HG02981 (cell line): Measurements from ENCODE around the gene KLHL3.
"Not testable (repeated sequence)": the region's sequence is repeated elsewhere in the genome, so short reads cannot be mapped to it uniquely, and the experiment has no call there.

Source experiments
- ATAC-seq: cut with Tn5 transposase; IDR thresholded peaks from one replicate; pipeline ENCODE4 v1.9.1; 2021; ENCODE audit warnings: mild to moderate bottlenecking, moderate library complexity; ENCODE audit not compliant: unreplicated experiment

KLHL3 gene

DNA sequence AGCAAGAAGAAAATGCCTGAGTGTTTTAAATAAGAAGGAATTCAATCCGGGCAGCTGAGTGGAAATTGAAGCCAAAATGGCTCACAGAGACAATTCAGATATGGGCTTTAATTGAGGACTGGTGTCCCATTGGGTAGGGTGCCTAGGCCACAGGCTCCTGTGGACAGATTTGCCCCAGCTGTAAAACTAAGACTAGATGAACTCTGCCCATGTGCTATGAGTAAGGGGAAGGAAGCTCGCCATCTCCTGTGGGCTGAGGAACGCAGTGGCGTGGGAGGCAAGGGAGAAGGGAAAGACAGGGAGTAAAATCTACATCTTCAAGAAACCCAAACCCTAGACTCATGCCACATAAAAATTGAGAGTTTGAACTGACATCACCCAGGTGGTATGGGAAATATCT lies 66.1 kb downstream of the KLHL3 start:
- no peak for ATAC-seq

DNA sequence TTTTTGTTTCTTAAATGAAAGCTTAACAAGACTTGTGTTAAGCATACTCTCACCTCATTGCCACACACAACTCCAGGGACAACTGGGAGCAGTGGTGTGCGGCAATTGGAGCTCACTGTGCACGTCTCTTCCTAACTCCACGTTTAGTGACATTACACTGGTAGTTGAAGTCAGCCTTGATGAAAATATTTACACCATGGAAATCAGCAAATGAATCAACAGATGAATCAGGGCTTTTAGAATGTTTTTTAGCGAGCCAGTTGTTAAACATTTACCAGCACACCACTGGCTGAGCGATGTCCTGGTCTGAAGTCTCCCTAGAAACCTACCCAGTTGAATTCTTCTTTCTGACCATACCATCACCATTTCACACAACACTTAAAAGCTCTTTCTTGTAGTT lies 67.3 kb downstream of the KLHL3 start:
- ATAC-seq = no peak

DNA sequence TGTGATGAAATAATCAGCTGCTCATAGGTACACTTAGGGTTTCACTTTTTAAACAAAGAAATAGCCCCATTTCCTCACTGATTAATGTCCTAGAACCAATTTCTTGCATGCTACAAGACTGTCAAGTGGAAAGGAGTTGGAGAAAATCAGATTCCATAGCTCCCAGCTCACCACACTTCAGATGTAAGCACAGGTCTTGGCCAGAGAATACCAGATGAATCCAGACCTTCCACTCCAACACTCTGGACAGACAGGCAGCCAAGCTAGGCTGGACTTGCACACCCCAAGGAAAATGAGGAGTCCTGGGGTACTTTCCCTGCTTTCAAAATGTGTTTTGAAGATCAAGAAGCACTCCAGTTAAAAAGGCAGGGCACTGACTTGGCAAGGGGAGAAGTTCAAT lies 68.5 kb downstream of the KLHL3 start:
- ATAC-seq = no peak

DNA sequence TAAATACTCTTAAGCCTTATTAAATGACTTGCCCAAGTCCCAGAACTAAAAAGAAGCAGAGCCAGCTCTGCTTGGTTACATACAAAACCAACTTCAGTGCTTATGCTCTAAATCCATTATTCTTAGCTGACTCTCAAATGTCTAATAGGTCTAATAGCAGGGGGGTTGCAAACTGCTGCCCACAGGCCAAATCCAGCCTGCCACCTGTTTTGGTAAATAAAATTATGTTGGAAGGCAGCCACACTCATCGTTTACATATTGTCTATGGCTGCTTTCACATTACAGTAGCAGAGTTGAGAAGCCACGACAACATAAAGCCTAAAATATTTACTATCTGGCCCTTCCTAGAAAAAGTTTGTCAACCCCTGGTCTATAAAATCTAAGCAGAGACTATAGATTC lies 69.0 kb downstream of the KLHL3 start:
- ATAC-seq = no peak

DNA sequence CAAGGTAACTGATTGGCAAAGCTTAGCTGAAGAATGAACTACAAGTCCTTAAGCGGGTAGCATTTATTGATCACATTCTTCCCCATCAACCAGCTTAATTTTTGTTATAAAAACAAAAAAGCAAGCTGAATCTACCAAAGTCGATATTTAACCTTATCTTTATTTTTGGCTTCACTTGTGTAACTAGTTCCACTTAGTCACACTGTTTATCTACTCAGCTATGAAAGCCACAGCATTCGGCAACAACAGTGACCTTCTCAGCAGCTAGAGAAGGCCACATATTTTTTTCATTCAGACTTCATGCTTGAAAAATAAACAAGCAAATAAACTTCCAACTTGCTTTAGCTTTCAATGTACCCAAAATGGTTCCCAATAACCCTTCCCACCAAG lies 69.4 kb downstream of the KLHL3 start:
- ATAC-seq = peak; percentile 32

DNA sequence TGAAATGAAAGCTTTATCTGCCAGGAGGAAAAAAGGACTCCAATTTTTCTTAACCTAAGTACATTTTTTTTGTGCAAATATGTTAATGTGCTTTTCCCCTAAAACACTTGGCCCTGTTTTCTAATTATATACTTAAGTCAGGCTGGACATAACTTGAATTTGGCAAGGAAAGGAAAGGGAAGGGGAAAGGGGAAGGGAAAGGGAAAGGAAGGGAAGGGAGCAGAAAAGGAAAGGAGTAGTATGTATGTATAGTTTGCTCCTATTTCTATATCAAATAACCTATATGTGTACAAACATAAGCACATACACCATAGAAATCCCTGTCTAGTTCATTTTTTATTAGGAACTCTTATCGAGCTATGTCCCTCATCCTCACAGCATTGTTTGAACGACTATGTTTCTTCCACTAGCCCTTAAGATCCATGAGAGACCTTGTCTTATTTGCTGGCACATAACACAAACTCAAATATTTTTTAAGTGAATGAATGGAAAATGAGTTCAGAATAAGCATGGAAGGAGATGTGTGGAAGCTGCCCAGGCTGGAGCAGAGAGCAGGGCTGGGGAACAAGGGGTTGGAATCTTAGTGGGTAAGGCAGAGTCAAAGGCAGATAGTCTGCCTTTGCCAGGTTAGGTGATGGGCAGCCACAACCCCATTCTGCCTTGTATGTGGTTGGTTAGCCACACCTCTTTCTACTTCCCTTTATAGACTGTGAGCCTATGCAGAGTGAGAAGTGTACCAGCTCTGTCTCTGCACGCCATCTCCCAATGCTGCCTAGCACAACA lies 70.0 kb downstream of the KLHL3 start:
- peak; percentile 100 for ATAC-seq

DNA sequence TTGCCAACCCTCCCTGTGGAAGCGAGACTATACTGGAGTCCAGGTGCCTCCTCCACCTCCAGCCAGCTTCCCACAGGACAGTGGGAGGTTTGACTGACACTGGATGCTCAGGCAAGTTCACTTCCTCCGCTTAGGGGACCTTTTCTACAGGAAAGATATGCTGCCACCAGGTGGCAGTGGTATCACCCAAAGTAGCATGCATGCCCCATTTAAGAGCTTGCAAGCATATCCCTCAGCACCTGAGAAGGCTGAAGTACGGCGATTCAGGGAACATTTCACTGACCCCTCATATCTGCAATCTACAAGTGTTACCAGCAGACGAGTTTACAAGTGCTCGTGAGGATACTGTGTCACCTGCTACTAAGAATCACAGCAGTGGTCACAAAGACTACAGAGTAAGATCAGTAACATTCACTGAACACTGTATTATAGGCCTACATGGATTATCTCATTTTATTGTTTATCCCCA lies 75.5 kb downstream of the KLHL3 start:
- peak; percentile 88 for ATAC-seq

DNA sequence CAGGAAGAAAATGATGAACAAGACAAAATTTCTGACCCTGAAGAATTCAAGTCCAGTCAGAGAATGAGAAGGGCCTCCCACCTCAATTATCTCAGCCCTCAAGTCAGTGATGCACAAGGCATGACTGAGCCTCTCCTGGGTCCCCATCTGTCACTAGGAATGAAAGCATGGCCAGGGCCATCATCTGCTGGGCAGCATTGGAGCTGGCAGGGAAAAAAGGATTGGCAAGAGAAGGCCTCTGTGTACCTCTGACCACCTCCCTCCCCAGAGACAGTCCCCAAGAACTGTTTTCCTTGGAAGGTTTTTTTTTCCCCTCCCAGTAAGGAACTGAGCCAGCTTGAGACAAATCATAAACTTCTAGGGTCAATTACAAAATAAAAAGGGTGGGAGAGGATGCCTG lies 76.7 kb downstream of the KLHL3 start:
- no peak for ATAC-seq

DNA sequence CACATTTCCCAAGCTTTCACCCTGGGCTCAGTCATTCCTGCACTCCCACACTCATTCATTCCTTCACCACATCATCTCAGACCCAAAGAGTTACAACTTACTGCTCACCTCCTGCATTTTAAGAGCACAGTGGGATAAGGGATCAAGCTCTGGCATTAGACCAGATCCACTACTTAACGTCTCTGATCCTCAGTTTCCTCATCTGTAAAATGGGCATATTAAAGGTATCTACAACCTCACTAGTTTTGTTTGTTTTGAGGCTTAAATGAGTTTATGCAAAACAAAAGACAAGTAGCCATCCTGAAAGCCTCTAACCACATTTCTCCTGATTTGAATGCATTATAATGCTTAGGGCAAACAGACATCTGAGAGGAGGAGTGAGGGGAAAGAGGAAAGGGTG lies 77.6 kb downstream of the KLHL3 start:
- no peak for ATAC-seq

DNA sequence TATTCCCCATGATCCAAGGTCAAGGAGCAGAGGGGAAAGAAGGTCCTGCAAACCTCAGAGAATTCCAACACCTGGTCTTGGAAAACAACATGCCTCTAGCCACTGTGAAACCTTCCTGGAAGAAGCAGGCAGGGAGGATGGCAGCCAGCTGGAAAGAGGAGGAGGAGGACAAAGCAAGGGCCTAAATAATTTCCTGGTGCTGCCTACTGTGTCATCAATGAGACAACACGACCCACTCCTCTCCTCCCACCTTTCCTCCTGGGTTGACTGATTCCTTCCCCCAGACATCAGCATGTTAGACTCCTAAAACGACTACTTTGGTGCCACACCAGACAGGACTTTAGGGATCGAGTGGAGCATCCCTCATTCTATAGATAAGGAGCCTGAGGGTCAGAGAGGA lies 78.8 kb downstream of the KLHL3 start:
- ATAC-seq = no peak

DNA sequence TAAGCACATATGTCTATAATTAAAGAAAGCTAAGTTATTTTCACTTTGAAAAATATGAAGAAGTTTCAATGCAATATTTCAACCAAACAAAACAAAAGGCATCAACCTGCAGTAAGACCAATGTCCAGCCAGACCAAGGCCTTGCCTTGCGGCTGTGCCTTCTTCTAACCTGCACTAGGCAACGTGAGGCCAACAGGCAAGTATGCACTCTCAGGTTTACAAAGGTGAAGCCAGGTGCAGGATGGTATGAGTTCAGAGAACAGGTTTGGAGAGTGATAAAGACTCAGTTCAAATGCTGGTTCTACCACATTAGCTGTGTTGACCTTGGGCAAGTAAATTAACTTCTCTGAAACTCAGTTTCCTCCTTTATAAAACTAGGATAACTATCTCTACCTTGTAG lies 79.3 kb downstream of the KLHL3 start:
- ATAC-seq = no peak

DNA sequence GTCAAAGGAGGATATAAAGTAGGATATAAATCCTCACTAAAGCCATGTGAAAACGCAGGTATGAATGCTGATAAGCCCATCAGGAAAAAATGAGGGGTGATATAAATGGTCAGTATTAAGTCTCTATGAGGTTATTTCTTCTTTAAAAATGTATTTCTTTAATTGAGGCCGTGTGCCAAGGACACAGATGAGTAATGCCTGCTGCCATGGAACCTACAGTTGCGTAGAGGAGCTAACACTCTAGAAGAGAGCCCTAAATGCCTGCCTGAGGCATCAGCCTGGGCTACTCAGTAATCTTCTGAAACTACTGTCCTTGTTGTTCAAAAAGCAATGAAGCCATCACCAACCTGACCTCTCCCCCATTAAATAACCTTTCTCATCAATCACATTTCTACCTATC lies 84.9 kb downstream of the KLHL3 start:
- ATAC-seq = no peak

DNA sequence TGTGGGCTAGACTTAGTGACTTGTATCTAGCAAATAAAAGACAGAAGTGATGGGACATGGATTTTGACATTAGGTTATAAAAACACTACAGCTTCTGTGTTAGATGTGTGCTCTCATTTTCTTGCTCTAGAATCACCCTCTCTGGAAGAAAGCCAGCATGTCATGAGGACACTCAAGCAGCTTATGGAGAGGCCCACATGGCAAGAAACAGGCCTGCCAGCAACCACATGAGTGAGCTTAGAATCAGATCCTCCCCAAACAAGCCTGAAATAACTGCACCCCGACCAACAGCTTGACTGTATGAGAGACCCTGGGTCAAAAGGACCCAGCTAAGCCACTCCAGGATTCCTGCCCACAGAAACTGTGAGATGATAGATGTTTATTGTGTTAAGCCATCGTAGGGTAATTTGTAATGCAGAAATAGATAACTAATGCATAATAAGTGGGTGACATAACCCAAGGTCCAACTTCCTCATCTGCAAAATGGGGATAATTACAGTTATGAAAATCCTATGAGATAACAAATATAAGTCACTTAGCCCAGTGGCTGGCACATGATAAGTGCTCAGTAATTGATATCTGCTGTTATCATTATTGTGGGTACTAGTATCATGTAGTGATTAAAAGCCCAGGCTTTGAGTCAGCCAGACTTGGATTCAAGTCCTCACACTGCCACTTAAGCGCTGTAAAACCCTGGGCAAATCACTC lies 86.5 kb downstream of the KLHL3 start:
- no peak for ATAC-seq

DNA sequence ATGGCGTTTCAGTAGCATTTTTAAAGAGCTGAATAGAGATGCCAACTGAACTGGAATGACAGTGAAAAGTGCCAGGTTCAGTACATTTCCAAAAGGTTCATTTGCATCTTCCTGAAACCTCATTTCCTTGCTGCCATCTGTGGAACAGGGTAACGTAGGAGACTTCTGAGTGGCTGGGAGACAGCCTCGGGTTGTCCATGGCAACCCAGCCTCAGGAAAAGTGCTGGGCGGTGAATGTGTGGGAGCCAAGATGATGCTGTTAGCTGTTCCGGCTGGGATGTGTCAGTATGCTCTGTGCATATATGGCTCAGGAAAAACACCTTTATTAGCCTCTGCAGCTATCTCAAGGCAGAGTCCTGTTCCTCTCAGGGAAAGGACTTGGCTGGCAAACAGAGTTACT lies 87.5 kb downstream of the KLHL3 start:
- ATAC-seq = no peak

DNA sequence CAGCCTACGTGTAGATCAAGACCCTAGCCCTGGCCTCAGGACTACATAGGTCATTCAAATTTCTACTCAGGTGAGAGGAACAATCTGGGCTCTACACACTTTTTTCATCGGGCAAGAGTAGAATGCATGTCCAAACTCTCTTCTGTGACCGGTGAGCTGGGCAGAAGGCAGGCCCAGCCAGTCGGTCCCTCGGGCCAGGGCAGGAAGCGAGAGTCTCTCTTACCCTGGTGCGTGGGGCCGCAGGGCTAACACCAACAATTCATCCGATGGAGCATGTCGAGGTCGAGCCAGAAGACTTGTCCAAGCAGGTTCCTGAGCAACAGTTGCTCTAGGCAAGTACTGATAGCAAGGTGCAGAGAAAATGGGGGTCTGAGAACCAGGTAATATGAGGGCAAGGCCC lies 88.5 kb downstream of the KLHL3 start:
- no peak for ATAC-seq

DNA sequence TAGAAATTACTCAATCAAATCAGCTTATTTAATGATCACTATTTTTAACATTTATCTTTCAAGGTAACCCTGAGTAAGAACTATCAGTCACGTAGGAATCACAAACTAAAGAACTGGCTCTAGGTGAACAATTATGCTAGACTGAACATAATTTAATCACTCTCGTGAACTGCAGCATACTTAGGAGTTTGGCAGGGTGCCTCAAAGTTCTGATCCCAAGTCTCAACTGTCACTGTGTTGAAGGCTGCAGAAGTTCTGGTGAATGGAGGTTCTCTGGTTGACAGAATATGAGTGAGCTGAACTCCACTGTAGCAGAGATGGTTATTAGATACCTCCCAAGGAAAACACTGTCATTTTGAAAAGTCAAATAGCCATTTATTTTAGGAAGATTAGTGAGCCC lies 89.1 kb downstream of the KLHL3 start:
- ATAC-seq = no peak

DNA sequence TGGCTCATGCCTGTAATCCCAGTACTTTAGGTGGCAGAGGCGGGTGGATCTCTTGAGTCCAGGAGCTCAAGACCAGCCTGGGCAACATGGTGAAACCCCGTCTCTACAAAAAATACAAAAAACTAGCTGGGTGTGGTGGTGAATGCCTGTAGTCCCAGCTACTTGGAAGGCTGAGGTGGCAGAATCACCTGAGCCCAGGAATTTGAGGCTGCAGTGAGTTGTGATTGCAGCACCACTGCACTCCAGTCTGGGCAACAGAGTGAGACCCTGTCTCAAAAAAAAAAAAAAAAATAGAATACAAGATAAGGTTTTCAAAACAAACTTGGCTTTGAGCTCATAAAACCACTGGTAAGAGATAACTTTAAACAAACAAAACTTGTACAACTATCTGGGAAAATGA lies 92.8 kb downstream of the KLHL3 start:
- ATAC-seq = not testable (repeated sequence)

DNA sequence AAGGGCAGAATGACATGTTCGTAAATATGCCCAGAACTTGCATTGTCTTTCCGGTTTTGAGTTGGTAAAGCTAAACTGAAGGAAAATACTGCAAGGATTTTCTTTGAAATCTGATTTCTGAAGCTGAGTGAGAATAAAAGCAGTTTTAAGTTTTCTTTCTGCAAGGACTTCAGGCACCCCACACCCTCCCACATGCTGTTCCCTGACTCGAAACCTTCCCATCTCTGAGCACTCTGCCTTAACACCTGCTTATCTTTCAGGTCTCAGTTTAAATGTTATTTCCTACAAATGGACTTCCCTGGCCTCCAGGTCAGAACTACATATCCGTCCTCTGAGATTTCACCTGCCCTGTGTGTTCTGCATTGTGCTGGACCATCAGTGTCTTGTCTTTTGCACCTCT lies 93.8 kb downstream of the KLHL3 start:
- no peak for ATAC-seq

DNA sequence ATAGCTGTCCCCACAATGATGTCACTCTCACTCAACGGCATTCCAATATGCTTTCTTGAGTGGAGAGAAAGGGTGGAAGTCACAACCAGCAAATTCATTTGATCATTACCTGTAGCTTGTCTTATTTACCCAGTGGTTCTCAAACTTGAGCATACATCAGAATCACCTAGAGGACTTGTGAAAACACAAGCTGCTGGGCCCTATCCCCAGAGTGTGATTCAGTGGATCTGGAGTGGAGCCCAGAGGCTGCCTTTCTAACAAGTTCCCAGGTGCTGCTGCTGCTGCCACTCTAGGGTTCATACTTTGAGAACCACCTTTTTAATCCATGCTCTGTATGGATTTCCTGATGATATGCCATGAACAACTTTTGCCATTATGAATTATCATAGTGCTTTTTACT lies 94.7 kb downstream of the KLHL3 start:
- no peak for ATAC-seq

DNA sequence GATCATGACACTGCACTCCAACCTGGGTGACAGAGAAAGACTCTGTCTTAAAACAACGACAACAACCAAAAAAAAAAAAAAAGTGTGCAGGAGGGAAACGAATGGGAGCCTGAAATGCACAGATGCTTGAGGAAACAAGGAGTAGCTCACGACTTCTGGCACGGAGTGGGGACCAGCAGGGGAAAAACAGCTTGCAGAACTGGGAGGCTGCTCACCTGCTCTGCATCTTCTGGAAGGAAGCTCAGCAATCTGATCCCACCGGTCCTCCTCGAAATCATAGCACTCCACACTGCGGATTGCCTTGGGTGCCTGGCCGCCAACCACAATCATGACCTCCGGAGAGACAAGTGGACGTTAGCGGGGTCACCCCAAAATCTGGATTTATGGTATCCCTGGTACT lies 96.2 kb downstream of the KLHL3 start:
- no peak for ATAC-seq

DNA sequence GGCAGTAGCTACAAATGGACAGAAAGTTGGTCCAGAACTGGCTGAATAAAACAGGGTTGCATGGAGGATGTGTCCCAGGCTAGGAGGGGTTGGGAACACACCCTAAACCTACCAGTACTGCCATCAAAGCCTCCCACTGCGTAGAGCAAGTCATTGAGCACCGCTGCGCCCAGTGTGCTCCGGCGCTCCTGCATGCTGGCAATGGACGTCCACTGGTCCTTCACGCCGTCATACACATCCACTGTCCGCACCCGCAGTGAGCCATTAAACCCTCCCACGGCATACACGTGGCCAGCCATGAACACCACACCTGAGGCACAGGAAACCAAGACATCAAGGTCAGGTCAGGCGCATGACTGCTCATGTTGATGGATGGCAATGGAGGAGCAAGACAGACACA lies 97.0 kb downstream of the KLHL3 start:
- no peak for ATAC-seq

DNA sequence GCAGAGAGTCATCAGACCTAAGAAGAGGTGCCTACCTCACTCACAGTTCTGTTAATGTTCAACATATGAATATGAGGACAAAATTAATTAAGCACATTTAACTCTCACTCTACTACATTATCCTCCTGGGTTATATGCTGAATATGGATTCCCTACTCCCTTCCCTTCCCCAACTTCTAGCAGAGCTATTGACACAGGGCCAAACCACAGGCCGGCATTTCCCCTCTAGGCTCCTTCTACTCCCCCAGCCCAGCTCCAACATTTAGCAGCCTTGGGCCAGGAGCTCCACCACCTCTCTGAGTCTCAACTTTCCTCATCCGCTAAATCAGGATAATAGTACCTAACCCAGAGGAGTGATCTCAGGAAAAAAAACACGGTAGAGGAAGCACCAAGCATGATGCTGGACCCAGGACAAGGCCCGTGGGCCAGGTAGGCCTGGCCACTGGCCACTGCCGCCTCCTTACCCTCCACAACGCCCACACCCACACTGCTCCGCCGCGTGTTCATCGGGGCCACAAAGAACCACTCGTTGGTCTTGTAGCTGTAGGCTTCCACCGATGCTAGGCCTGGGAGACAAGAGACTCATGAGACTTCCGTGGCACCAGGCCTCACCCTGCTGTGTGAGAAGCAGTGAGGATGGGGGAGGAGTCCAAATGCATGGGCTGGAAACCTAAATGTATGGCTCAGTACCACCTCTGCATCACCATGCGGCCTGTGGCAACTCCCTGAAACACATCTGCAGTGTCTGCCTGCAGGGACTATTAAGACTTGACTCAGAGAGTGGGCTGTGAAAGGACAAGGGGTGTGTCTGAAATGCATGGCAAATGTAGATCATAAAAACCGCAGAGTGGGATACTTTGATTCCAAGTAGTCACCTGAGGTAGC lies 98.8 kb downstream of the KLHL3 start:
- ATAC-seq = no peak
